HG02623 (cell line): ENCODE measurements around the gene ETNK1.
"Not testable (repeated sequence)": the region's sequence is repeated elsewhere in the genome, so short reads cannot be mapped to it uniquely, and the experiment has no call there.

Experiments
- ATAC-seq: cut with Tn5 transposase; IDR thresholded peaks from one replicate; pipeline ENCODE4 v1.9.1; 2021; ENCODE audit warnings: moderate library complexity; ENCODE audit not compliant: unreplicated experiment

Gene ETNK1

GRCh38 chr12:22624870-22625761 is at the start of gene ETNK1:
ETNK1 (plus strand) TSS chr12:22625171; CDS start chr12:22625431, 260 bp downstream.
- peak; percentile 98 for ATAC-seq

- no peak for ATAC-seq
Observed at GRCh38 chr12:22576065-22576464, 48.9 kb upstream of the ETNK1 start.

- ATAC-seq = no peak
Observed at GRCh38 chr12:22576473-22576872, 48.5 kb upstream of the ETNK1 start.

GRCh38 chr12:22577667-22578066 is 47.3 kb upstream of the ETNK1 start:
- ATAC-seq = no peak

GRCh38 chr12:22578328-22578727 is 46.6 kb upstream of the ETNK1 start:
- ATAC-seq = no peak

- no peak for ATAC-seq
Observed at GRCh38 chr12:22588817-22589216, 36.2 kb upstream of the ETNK1 start.

- ATAC-seq = no peak
Observed at GRCh38 chr12:22593864-22594263, 31.1 kb upstream of the ETNK1 start.

GRCh38 chr12:22597539-22597938 is 27.4 kb upstream of the ETNK1 start:
- ATAC-seq = not testable (repeated sequence)

GRCh38 chr12:22598141-22598762 is 26.7 kb upstream of the ETNK1 start:
- no peak for ATAC-seq

GRCh38 chr12:22598763-22599161 is 26.2 kb upstream of the ETNK1 start:
- ATAC-seq = no peak

- no peak for ATAC-seq
Observed at GRCh38 chr12:22600181-22600580, 24.8 kb upstream of the ETNK1 start.

GRCh38 chr12:22609501-22609900 is 15.5 kb upstream of the ETNK1 start:
- ATAC-seq = no peak

GRCh38 chr12:22610131-22610530 is 14.8 kb upstream of the ETNK1 start:
- ATAC-seq = no peak

- ATAC-seq = not testable (repeated sequence)
Observed at GRCh38 chr12:22612822-22613221, 12.1 kb upstream of the ETNK1 start.

GRCh38 chr12:22615963-22616501 is 8.9 kb upstream of the ETNK1 start:
- ATAC-seq = no peak

- ATAC-seq = no peak
Observed at GRCh38 chr12:22617630-22618029, 7.3 kb upstream of the ETNK1 start.

GRCh38 chr12:22624548-22624869 is 462 bp upstream of the ETNK1 start:
- no peak for ATAC-seq

GRCh38 chr12:22625762-22626294 is 857 bp downstream of the ETNK1 start:
- ATAC-seq = peak; percentile 3

GRCh38 chr12:22626406-22626805 is 1.4 kb downstream of the ETNK1 start:
- peak; percentile 39 for ATAC-seq

GRCh38 chr12:22627371-22627770 is 2.4 kb downstream of the ETNK1 start:
- ATAC-seq = no peak

- no peak for ATAC-seq
Observed at GRCh38 chr12:22628228-22628627, 3.3 kb downstream of the ETNK1 start.
